HL-60/S4 treated with retinoic acid at 250 ng/mL for 4 days and 3 days (cell line): ENCODE measurements around the gene IGSF21.

Experiments used
- in situ Hi-C: fragments of 300-500 bp; cut with MboI; formaldehyde crosslinking; loops from 2 replicates; pipeline ENCODE4 v1.7.0; 2022; ENCODE audit warnings: low sequenced_read_pairs

Gene IGSF21

GRCh38 chr1:18292531-18292930, 184.9 kb downstream of the IGSF21 start:
- in situ Hi-C loops = no loop called here

GRCh38 chr1:18293291-18293690, 185.7 kb downstream of the IGSF21 start:
- in situ Hi-C loops = no loop called here

GRCh38 chr1:18294437-18295176, 187.0 kb downstream of the IGSF21 start:
- in situ Hi-C loops = no loop called here

- in situ Hi-C loops = no loop called here
Observed at GRCh38 chr1:18297896-18298648, 190.5 kb downstream of the IGSF21 start.

- in situ Hi-C loops = no loop called here
Observed at GRCh38 chr1:18299441-18300338, 192.1 kb downstream of the IGSF21 start.

- in situ Hi-C loops = no loop called here
Observed at GRCh38 chr1:18300376-18300775, 192.8 kb downstream of the IGSF21 start.

GRCh38 chr1:18302788-18303413, 195.3 kb downstream of the IGSF21 start:
- in situ Hi-C loops = no loop called here

GRCh38 chr1:18304151-18304869, 196.7 kb downstream of the IGSF21 start:
- in situ Hi-C loops = no loop called here

GRCh38 chr1:18305182-18305795, 197.7 kb downstream of the IGSF21 start:
- in situ Hi-C loops = no loop called here

GRCh38 chr1:18307329-18307898, 199.8 kb downstream of the IGSF21 start:
- in situ Hi-C loops = no loop called here

- in situ Hi-C loops = no loop called here
Observed at GRCh38 chr1:18309552-18310155, 202.1 kb downstream of the IGSF21 start.

GRCh38 chr1:18312961-18313360, 205.4 kb downstream of the IGSF21 start:
- in situ Hi-C loops = no loop called here

GRCh38 chr1:18313523-18313922, 205.9 kb downstream of the IGSF21 start:
- in situ Hi-C loops = no loop called here

- in situ Hi-C loops = no loop called here
Observed at GRCh38 chr1:18314399-18314798, 206.8 kb downstream of the IGSF21 start.

GRCh38 chr1:18315449-18315848, 207.9 kb downstream of the IGSF21 start:
- in situ Hi-C loops = no loop called here

- in situ Hi-C loops = no loop called here
Observed at GRCh38 chr1:18316764-18317163, 209.2 kb downstream of the IGSF21 start.

GRCh38 chr1:18319099-18319498, 211.5 kb downstream of the IGSF21 start:
- in situ Hi-C loops = no loop called here

- in situ Hi-C loops = no loop called here
Observed at GRCh38 chr1:18320051-18320450, 212.5 kb downstream of the IGSF21 start.
